T-helper 17 cell (primary cell): Measurements from ENCODE around the gene HSPB7. TPM values are rescaled to one million over a fixed set of nuclear protein-coding genes. Genes with fewer than 3 reads are reported as not detected.

Source experiments
- ATAC-seq: fragments of 150-1000 bp; cut with Tn5 transposase; 2 replicates; pipeline ENCODE4 v1.10.0; 2021; ENCODE audit warnings: mild to moderate bottlenecking, moderate library complexity
- DNase-seq, 3 donors: peaks; one replicate each; pipeline versions ENCODE4 v3.0.0 to v3.0.0-alpha.2; 2020 to 2021
- H3K9me3 ChIP-seq: one replicate; pipeline ENCODE4 v1.7.0; 2013; ENCODE audit warnings: low read length, mild to moderate bottlenecking; ENCODE audit not compliant: control insufficient read depth, poor library complexity, severe bottlenecking
- H3K27ac Mint-ChIP-seq: one replicate; pipeline ENCODE4 v1.8.0; 2022; ENCODE audit warnings: mild to moderate bottlenecking, moderate library complexity, mixed read lengths
- H3K27me3 Mint-ChIP-seq: one replicate; pipeline ENCODE4 v1.8.0; 2022; ENCODE audit warnings: mixed read lengths
- H3K36me3 Mint-ChIP-seq: one replicate; pipeline ENCODE4 v1.8.0; 2022; ENCODE audit warnings: low read depth, mixed read lengths
- H3K4me1 Mint-ChIP-seq: one replicate; pipeline ENCODE4 v1.8.0; 2022; ENCODE audit warnings: mild to moderate bottlenecking, mixed read lengths
- H3K4me3 Mint-ChIP-seq: one replicate; pipeline ENCODE4 v1.8.0; 2022; ENCODE audit warnings: mild to moderate bottlenecking, moderate library complexity, mixed read lengths
- total RNA-seq, 4 donors: library from RNA in 2 of 4; stranded (reverse) in 2 of 4; gene quantifications; one replicate each; pipeline ENCODE4 v1.2.3 and lab custom pipeline; 2022 to 2026

The HSPB7 gene
- total RNA-seq, 2 donors from 2014 or later, result not detected

DNA sequence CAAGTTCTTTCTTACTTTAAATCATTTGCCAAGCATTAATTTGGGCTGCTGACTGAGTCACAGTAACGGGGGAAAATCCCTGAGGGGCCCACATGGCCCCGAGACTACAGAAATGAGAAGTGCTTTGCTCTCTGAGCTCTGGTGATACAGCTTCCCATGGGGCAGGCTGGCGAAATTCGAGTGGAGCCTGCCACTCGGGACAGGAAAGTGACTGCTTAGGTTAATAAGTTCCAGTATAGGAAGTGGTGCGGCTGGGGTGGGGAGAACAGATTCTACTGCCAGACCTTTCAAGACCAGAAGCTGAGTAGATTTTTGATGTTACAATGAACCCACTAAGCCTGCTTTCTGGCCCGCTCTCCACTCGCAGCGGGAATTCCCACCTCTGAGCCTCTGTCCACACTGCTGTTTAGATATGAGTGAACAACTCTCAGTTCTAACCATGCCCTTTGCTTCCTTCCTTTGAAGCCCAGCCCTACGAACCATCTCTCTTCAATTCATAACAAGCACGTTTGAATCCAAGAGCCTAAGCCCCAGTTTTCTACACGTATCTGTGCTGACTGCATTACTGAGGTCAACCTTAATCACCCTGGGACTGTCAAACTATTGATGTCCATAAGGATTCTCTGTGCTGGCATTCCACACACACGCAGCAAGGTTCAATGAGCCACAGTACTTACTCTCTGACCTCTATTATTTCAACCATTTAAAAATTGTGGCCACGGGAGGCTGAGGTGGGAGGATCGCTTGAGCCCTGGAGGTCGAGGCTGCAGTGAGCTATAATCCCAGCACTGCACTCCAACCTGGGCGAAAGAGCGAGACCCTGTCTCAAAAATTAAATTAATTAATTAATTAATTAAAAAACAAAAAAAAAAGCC lies 51.5 kb downstream of the HSPB7 start:
- Mint-ChIP-seq H3K27ac (peak overlapping the region; percentile 95), H3K4me1 (peaks cover 40% of the 10 kb centered on the region), H3K36me3 (no peaks in the 10 kb centered on the region), H3K27me3 (no peaks in the 10 kb centered on the region), H3K4me3 (peak overlapping the region; percentile 84)
- DNase-seq (peak in 1 of 3 donors; percentile 47), ATAC-seq (peak; percentile 86)
- H3K9me3 ChIP-seq, result no peaks in the 10 kb centered on the region

DNA sequence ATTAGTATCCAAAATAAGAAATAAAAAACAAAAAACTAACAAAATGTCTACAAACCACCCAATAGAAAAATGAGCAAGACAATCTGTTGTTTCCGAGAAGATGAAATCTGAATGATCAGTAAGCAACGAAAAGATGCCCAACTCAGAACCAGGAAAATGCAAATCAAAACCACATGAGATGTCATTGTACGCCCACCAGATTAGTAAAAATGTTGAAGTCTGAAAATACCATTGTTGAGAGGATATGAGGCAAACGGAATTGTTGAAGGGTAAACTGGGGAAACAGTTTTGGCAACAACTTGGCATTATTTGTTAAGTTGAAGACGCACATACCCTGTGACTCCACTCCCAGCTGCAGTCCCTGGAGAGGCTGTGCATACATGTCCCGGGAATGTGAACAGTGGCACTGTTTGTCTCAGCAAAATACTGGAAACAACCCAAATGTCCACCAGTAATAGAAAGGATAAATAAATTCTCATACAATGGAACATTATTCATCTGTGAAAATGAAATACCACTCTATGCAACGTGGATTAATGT lies 52.5 kb downstream of the HSPB7 start:
- H3K9me3 ChIP-seq, result no peaks in the 10 kb centered on the region
- no peak for DNase-seq
- Mint-ChIP-seq H3K4me1 (peaks cover 43% of the 10 kb centered on the region), H3K4me3 (peak overlapping the region; percentile 84), H3K27me3 (no peaks in the 10 kb centered on the region), H3K27ac (peak overlapping the region; percentile 95), H3K36me3 (no peaks in the 10 kb centered on the region)
- no peak for ATAC-seq

Other genes starting within 250 kb of the HSPB7 start
- under 1 TPM; 0.65 to 0.81 TPM for gene UQCRHL, start 210.4 kb downstream of the HSPB7 start, total RNA-seq
- gene SPEN, start 170.3 kb downstream of the HSPB7 start, total RNA-seq, result 10 to 100 TPM; 73.8 to 79.1 TPM
- gene ZBTB17, start 41.9 kb downstream of the HSPB7 start, total RNA-seq, result 10 to 100 TPM; 71.7 to 99.0 TPM
- not detected for gene SRARP, start 13.8 kb downstream of the HSPB7 start, total RNA-seq
- gene CLCNKA, start 4.0 kb upstream of the HSPB7 start, total RNA-seq, result not detected
- gene CLCNKB, start 25.7 kb upstream of the HSPB7 start, total RNA-seq, result not detected
- gene FAM131C, start 55.6 kb upstream of the HSPB7 start, total RNA-seq, result not detected
- not detected for gene EPHA2, start 138.0 kb upstream of the HSPB7 start, total RNA-seq
- gene ARHGEF19, start 194.6 kb upstream of the HSPB7 start, total RNA-seq, result 1 to 10 TPM; 9.1 to 9.3 TPM
- gene CPLANE2, start 219.1 kb upstream of the HSPB7 start, total RNA-seq, result 1 to 10 TPM; 4.3 to 6.9 TPM